Hepatocyte (in vitro differentiated cells): ENCODE results near the gene AOAH. TPM values are rescaled to one million over a fixed set of nuclear protein-coding genes. Genes with fewer than 3 reads are reported as not detected.

ENCODE experiments used
- DNase-seq: peaks from one replicate; pipeline ENCODE4 v3.0.0-alpha.2; 2016; ENCODE audit warnings: low spot score
- H2AFZ ChIP-seq: fragments of 200-600 bp; sonication (generic); 2 replicates; pipeline ENCODE4 v1.6.0; 2016; ENCODE audit warnings: antibody characterized with exemption, mild to moderate bottlenecking
- H3K27ac ChIP-seq: fragments of 200-600 bp; sonication (generic); 2 replicates; pipeline ENCODE4 v1.5.1; 2016; ENCODE audit warnings: mild to moderate bottlenecking
- H3K27me3 ChIP-seq: fragments of 200-600 bp; sonication (generic); 2 replicates; pipeline ENCODE4 v1.6.1; 2016
- H3K36me3 ChIP-seq: fragments of 200-600 bp; sonication (generic); replicated peaks from 2 replicates; pipeline ENCODE4 v1.5.1; 2016; ENCODE audit warnings: low read depth; ENCODE audit not compliant: insufficient read depth
- H3K4me1 ChIP-seq: fragments of 200-600 bp; sonication (generic); 2 replicates; pipeline ENCODE4 v1.5.1; 2016; ENCODE audit warnings: mild to moderate bottlenecking, moderate library complexity; ENCODE audit not compliant: insufficient read depth
- H3K4me2 ChIP-seq: fragments of 200-600 bp; sonication (generic); 2 replicates; pipeline ENCODE4 v1.6.0; 2016
- H3K4me3 ChIP-seq: fragments of 200-600 bp; sonication (generic); 2 replicates; pipeline ENCODE4 v1.5.1; 2016; ENCODE audit warnings: mild to moderate bottlenecking
- H3K79me2 ChIP-seq: fragments of 200-600 bp; sonication (generic); 2 replicates; pipeline ENCODE4 v1.6.0; 2017; ENCODE audit warnings: mild to moderate bottlenecking
- H3K9me2 ChIP-seq: fragments of 200-600 bp; sonication (generic); replicated peaks from 2 replicates; pipeline ENCODE4 v1.6.0; 2017; ENCODE audit warnings: mild to moderate bottlenecking; ENCODE audit not compliant: insufficient read depth
- H3K9me3 ChIP-seq: fragments of 200-600 bp; sonication (generic); 2 replicates; pipeline ENCODE4 v1.5.1; 2016; ENCODE audit warnings: low read depth, mild to moderate bottlenecking
- H4K20me1 ChIP-seq: fragments of 200-600 bp; sonication (generic); 2 replicates; pipeline ENCODE4 v1.6.0; 2016; ENCODE audit warnings: mild to moderate bottlenecking; ENCODE audit not compliant: insufficient read depth, poor library complexity, severe bottlenecking
- EZH2 ChIP-seq: fragments of 200-600 bp; sonication (generic); IDR thresholded peaks from 2 replicates; pipeline ENCODE4 v1.6.1; 2016; ENCODE audit warnings: antibody characterized with exemption, mild to moderate bottlenecking, borderline replicate concordance
- EZH2phosphoT487 ChIP-seq: fragments of 200-600 bp; sonication (generic); IDR thresholded peaks from one replicate; pipeline ENCODE4 v1.6.1; 2018; ENCODE audit warnings: antibody characterized with exemption, mild to moderate bottlenecking, low read depth, moderate library complexity; ENCODE audit not compliant: unreplicated experiment, severe bottlenecking
- WGBS: methylation state at CpG from one replicate; pipeline ENCODE4 v1.1.6; 2016; ENCODE audit warnings: low lambda C conversion rate; ENCODE audit errors: missing lambda C conversion rate; 5-methylcytosine and 5-hydroxymethylcytosine counted together
- polyA plus RNA-seq: library from polyadenylated mRNA; unstranded; fragments of >200 nt; fragmentation: Nextera tagmentation; extraction: Ambion mirVana; gene quantifications from 2 replicates; pipeline ENCODE4 v1.2.1, GENCODE V29; 2016
- total RNA-seq: library from RNA; depleted of rRNA; stranded (reverse); fragments of >200 nt; gene quantifications from 2 replicates; pipeline ENCODE4 v1.2.3, GENCODE V29; 2014
- TF ChIP-seq, protein P1 (sequence below): fragments of 200-600 bp; sonication (generic); IDR thresholded peaks from 2 replicates; pipeline ENCODE4 v1.5.1; 2016; ENCODE audit warnings: antibody characterized with exemption, mild to moderate bottlenecking; ENCODE audit not compliant: poor library complexity

AOAH gene
- total and polyA plus RNA-seq, 2 experiments from 2014 or later: 2.4 to 3.9 TPM

DNA sequence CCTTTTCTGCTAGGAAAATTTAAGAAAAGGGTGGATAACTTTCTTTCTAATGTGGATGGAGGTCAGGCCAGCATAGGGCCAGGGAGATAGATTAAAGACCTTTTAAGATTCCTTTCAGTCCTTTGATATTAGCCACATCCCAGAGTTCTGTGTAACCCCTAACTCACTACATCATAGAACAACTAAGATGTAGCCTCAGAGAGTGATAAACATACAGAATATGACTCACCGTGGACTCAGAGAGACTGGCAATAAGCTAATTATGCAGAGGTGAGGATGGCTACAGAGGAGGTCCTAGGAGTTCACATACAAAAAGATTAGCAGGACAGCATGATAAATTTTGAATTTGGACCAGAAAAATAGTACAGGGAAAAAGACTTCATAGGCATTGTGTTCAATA is 141.0 kb downstream of the AOAH start:
- no peaks in the 10 kb centered on the region for H3K9me3 ChIP-seq
- H4K20me1 ChIP-seq: no peaks in the 10 kb centered on the region
- no peaks in the 10 kb centered on the region for H3K27me3 ChIP-seq
- 38% methylated on average over 1 of the region's 1 CpG for WGBS
- H3K4me1 ChIP-seq: no peaks in the 10 kb centered on the region
- H3K9me2 ChIP-seq: no peaks in the 10 kb centered on the region
- H3K4me2 ChIP-seq: no peak overlapping the region
- no peak overlapping the region for H2AFZ ChIP-seq
- no peaks in the 10 kb centered on the region for H3K36me3 ChIP-seq
- no peaks in the 10 kb centered on the region for H3K79me2 ChIP-seq
- no peak overlapping the region for H3K27ac ChIP-seq
- no peak for DNase-seq
- no peak for TF ChIP-seq EZH2
- TF ChIP-seq EZH2phosphoT487: no peak
- TF ChIP-seq, protein P1, sequence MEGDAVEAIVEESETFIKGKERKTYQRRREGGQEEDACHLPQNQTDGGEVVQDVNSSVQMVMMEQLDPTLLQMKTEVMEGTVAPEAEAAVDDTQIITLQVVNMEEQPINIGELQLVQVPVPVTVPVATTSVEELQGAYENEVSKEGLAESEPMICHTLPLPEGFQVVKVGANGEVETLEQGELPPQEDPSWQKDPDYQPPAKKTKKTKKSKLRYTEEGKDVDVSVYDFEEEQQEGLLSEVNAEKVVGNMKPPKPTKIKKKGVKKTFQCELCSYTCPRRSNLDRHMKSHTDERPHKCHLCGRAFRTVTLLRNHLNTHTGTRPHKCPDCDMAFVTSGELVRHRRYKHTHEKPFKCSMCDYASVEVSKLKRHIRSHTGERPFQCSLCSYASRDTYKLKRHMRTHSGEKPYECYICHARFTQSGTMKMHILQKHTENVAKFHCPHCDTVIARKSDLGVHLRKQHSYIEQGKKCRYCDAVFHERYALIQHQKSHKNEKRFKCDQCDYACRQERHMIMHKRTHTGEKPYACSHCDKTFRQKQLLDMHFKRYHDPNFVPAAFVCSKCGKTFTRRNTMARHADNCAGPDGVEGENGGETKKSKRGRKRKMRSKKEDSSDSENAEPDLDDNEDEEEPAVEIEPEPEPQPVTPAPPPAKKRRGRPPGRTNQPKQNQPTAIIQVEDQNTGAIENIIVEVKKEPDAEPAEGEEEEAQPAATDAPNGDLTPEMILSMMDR: no peak
- H3K4me3 ChIP-seq: no peak overlapping the region

DNA sequence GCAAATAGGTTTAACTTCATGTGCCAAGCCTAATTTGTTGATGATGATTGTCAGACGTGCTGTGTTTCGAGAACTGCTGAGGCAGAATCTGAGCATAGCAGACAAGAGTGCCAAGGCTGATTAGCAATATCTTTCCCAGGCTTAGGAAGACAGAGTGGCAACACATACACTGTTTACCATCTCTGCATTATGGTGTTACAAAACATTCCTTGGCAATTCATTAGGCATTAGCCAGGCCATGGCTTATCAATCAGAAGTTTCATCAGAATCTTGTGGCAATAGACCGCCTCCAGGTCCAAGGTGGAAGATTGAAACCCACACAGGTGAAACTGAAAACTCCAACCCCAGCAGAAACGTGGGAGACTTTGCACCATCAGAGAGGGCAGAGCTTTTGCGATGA is 148.5 kb downstream of the AOAH start:
- no peaks in the 10 kb centered on the region for H3K9me2 ChIP-seq
- no peaks in the 10 kb centered on the region for H3K4me1 ChIP-seq
- no peak overlapping the region for H3K4me2 ChIP-seq
- no peak overlapping the region for H2AFZ ChIP-seq
- H3K36me3 ChIP-seq: no peaks in the 10 kb centered on the region
- H3K27me3 ChIP-seq: no peaks in the 10 kb centered on the region
- WGBS: 88% methylated on average over 5 of the region's 5 CpGs
- H3K9me3 ChIP-seq: no peaks in the 10 kb centered on the region
- no peaks in the 10 kb centered on the region for H3K79me2 ChIP-seq
- H4K20me1 ChIP-seq: no peaks in the 10 kb centered on the region
- no peak for DNase-seq
- no peak overlapping the region for H3K4me3 ChIP-seq
- H3K27ac ChIP-seq: no peak overlapping the region
- no peak for TF ChIP-seq EZH2
- no peak for TF ChIP-seq EZH2phosphoT487
- TF ChIP-seq, protein P1: no peak

DNA sequence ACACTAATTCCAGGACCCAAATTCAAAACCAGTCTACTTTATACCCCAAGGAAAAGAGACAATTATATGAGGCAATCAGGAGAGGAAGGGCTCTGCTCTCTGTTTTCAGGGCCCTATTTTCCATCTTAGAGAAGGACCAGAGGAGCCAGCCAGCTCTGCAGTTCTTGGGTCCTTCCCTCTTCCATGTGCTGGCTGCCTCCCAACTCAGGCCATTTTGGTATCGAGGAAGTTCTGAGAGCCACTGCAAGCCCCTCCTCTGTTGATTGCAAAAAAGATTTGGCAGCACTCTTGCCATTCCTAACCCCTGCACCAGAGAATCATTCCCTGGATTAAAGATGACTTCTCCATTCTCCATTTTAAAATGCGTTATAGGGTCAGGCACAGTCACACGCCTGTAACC is 151.2 kb downstream of the AOAH start:
- Histone ChIP-seq H2AFZ (no peak overlapping the region), H3K36me3 (no peaks in the 10 kb centered on the region)

More for the DNA sequence above, 151.2 kb downstream of the AOAH start:
- Histone ChIP-seq H3K4me1 (no peaks in the 10 kb centered on the region), H3K9me2 (no peaks in the 10 kb centered on the region), H3K9me3 (no peaks in the 10 kb centered on the region), H3K27me3 (no peaks in the 10 kb centered on the region), H3K79me2 (no peaks in the 10 kb centered on the region), H3K4me2 (no peak overlapping the region), H3K4me3 (no peak overlapping the region), H3K27ac (no peak overlapping the region), H4K20me1 (no peaks in the 10 kb centered on the region)
- no peak for DNase-seq
- TF ChIP-seq, protein P1: no peak
- no peak for TF ChIP-seq EZH2
- TF ChIP-seq EZH2phosphoT487: no peak
- 95% methylated on average over 3 of the region's 3 CpGs for WGBS
